ENCODE results near the gene PTPA. TPM values are rescaled to one million over a fixed set of nuclear protein-coding genes. Genes with fewer than 3 reads are reported as not detected.

PTPA gene
- total and polyA plus RNA-seq, 2 of the 4 experiments (the other 2 are of a cell fraction) = 124 to 149 TPM

DNA sequence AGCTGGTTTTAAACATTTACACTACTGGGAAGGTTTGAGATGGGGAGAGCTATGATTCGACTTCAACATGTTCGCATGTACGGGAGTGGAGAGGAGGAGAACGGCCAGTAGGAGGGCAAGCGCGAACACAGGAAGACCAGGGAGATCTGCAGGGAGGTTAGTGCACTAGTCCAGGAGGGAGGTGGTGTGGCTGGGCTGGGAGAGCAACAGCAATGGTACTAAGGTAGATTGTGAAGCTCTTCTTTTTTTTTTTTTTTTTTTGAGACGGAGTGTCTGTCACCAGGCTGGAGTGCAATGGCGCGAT lies 50.3 kb downstream of the PTPA start:
- Histone ChIP-seq H3K79me1 (ENCODE audit: low read depth in 1 of 2, low read length in 2 of 2) (peaks cover 0 to 17% of the 10 kb centered on the region in 2 experiments; a peak in 2 of 4 replicates), H3K27me3 (ENCODE audit: control insufficient read depth, insufficient read depth, low read length) (no peaks in the 10 kb centered on the region), H4K8ac (ENCODE audit: low read depth in 2 of 2, low read length in 2 of 2) (0 out of 4 replicates have a peak overlapping the region, but pooled peaks of 1 of the 2 experiments have one; percentile 2), H4K91ac (ENCODE audit: insufficient read depth, low read depth, low read length) (no peak overlapping the region), H2AK5ac (ENCODE audit: low read depth, low read length) (peak overlapping the region; percentile 48; the same call in 1 of the 2 replicates), H3K9ac (ENCODE audit: low read depth, low read length) (no peak overlapping the region), H3K27ac (ENCODE audit: insufficient read depth, low read length) (no peak overlapping the region), H3K36me3 (ENCODE audit: control insufficient read depth, insufficient read depth, low read length) (peaks cover 2% of the 10 kb centered on the region; the same call in 1 of the 2 replicates), H3K56ac (ENCODE audit: extremely low read depth, insufficient read depth, low read length) (no peak overlapping the region), H3K4ac (ENCODE audit: low read depth, low read length) (no peak overlapping the region), H3K23ac (ENCODE audit: low read depth, low read length) (no peak overlapping the region), H3K4me2 (ENCODE audit: low read depth, low read length) (no peak overlapping the region), H4K20me1 (ENCODE audit: insufficient read depth, low read length) (no peaks in the 10 kb centered on the region), H3K9me3 (ENCODE audit: control insufficient read depth, insufficient read depth, low read length) (no peaks in the 10 kb centered on the region), H2BK5ac (ENCODE audit: low read depth, low read length, poor library complexity, severe bottlenecking) (peak overlapping the region; percentile 12), H3K14ac (replicated peaks; ENCODE audit: low read depth, low read length) (no peak overlapping the region), H4K5ac (ENCODE audit: low read depth, low read length) (no peak overlapping the region), H3K4me1 (ENCODE audit: control insufficient read depth, insufficient read depth, low read length) (peaks cover 13% of the 10 kb centered on the region), H3K4me3 (ENCODE audit: insufficient read depth, low read depth, low read length) (no peak overlapping the region), H2AFZ (replicated peaks; ENCODE audit: low read length, poor library complexity) (peak overlapping the region; percentile 51), H2AK9ac (replicated peaks; ENCODE audit: low read depth, low read length, poor library complexity) (no peak overlapping the region), H2BK15ac (ENCODE audit: low read depth, low read length) (no peak overlapping the region; the same call in 2 of the 3 replicates), H2BK120ac (ENCODE audit: low read depth, low read length) (no peak overlapping the region), H3K9me1 (ENCODE audit: insufficient read depth, low read length) (peaks cover 13% of the 10 kb centered on the region), H3K18ac (ENCODE audit: low read depth, low read length) (no peak overlapping the region), H2BK20ac (ENCODE audit: low read depth, low read length) (0 out of 2 replicates have a peak overlapping the region, but pooled peaks have one; percentile 10)
- POLR2A ChIA-PET (ENCODE audit: unreplicated experiment) = interaction anchor here (0.6 to 1.4 kb wide), 4 partner anchors 13 to 796 kb away, joined by 3 to 20 read pairs (median 4); partner anchors contain the start of gene IER5L
- in situ Hi-C loops (cut with MboI; ENCODE audit: low sequenced_read_pairs) (no loop called here), dilution Hi-C loops (cut with HindIII; ENCODE audit: low sequenced_read_pairs, unreplicated experiment) (no loop called here), intact Hi-C loops (cut with micrococcal nuclease) (no loop called here)
- TF ChIP-seq CEBPB (IDR thresholded peaks at IDR 0.05; ENCODE audit: low read depth, low read length) (no peak), NFE2L2 (IDR thresholded peaks at IDR 0.05; ENCODE audit: low read depth, low read length) (no peak), MXI1 (IDR thresholded peaks at IDR 0.05; ENCODE audit: borderline replicate concordance, low read depth, low read length) (no peak), BHLHE40 (IDR thresholded peaks at IDR 0.05; ENCODE audit: low read depth, low read length) (no peak)
- 89% methylated on average over 5 of the region's 9 CpGs; no CpG with 5 or more reads in 1 of the 2 experiments for WGBS, 2 experiments (ENCODE audit: extremely low coverage in 2 of 2, insufficient read length in 1 of 2)
- CTCF ChIA-PET = interaction anchor here (0.6 to 1.3 kb wide), 3 partner anchors 13 to 225 kb away, joined by 3 to 8 read pairs (median 3); no protein-coding TSS in a partner anchor
- ATAC-seq (ENCODE audit: low read depth) (no peak), DNase-seq (no peak)
- no TSS peak for BruUV-seq (replicated peaks)

All from IMR-90 (cell line).